ENCODE data around the gene VEZT. TPM values are rescaled to one million over a fixed set of nuclear protein-coding genes. Genes with fewer than 3 reads are reported as not detected.
"Not testable (repeated sequence)": the region's sequence is repeated elsewhere in the genome, so short reads cannot be mapped to it uniquely, and the experiment has no call there.

The VEZT gene
- polyA plus RNA-seq, 4 donors = 11.3 to 49.7 (median 18.1) TPM

DNA sequence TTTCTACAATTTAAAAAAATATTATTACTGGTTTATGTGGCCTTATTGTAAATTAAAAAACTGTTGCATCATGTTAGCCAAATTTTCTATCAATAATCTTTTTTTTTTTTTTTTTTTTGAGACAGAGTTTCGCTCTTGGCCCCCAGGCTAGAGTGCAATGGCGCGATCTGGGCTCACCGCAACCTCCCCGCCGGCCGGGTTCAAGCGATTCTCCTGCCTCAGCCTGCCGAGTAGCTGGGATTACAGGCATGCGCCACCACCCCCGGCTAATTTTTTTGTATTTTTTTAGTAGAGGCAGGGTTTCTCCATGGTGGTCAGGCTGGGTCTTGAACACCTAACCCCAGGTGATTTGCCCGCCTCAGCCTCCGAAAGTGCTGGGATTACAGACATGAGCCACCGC lies 16.6 kb downstream of the VEZT start:
- H3K27me3 ChIP-seq (ENCODE audit: control insufficient read depth in 3 of 3, insufficient read depth in 3 of 3, low read length in 3 of 3); H3K4me3 ChIP-seq (ENCODE audit: low read depth in 1 of 3, low read length in 3 of 3); DNase-seq; H3K9me3 ChIP-seq (ENCODE audit: control insufficient read depth in 2 of 2, insufficient read depth in 1 of 2, low read depth in 1 of 2, low read length in 1 of 2); H3K4me1 ChIP-seq (ENCODE audit: control insufficient read depth in 3 of 3, insufficient read depth in 2 of 3, low read depth in 1 of 3, low read length in 2 of 3); H3K27ac ChIP-seq (ENCODE audit: low read depth in 1 of 3, low read length in 2 of 3); FAIRE-seq: not testable (repeated sequence)
- WGBS, 3 donors = 97 to 98% (median 98%) methylated on average over 14 of the region's 14 CpGs
- peaks cover 0 to 11% (median 0%) of the 10 kb centered on the region in 3 donors for H3K36me3 ChIP-seq (ENCODE audit: control insufficient read depth in 3 of 3, insufficient read depth in 2 of 3, low read depth in 1 of 3, low read length in 3 of 3)

GRCh38 chr12:95235621-95236020 lies 18.0 kb downstream of the VEZT start:
- not testable (repeated sequence) for H3K27me3 ChIP-seq (ENCODE audit: control insufficient read depth in 3 of 3, insufficient read depth in 3 of 3, low read length in 3 of 3); H3K4me3 ChIP-seq (ENCODE audit: low read depth in 1 of 3, low read length in 3 of 3); FAIRE-seq; H3K27ac ChIP-seq (ENCODE audit: low read depth in 1 of 3, low read length in 2 of 3); H3K4me1 ChIP-seq (ENCODE audit: control insufficient read depth in 3 of 3, insufficient read depth in 2 of 3, low read depth in 1 of 3, low read length in 2 of 3); DNase-seq; H3K36me3 ChIP-seq (ENCODE audit: control insufficient read depth in 3 of 3, insufficient read depth in 2 of 3, low read depth in 1 of 3, low read length in 3 of 3); H3K9me3 ChIP-seq (ENCODE audit: control insufficient read depth in 2 of 2, insufficient read depth in 1 of 2, low read depth in 1 of 2, low read length in 1 of 2)
- 97 to 100% (median 97%) methylated on average over 10 to 31 of the region's 31 CpGs for WGBS, 3 donors

- WGBS, 3 donors = 65 to 90% (median 88%) methylated on average over 1 of the region's 1 CpG
- FAIRE-seq = no peak
Measured at GRCh38 chr12:95237315-95237714, 19.7 kb downstream of the VEZT start.

GRCh38 chr12:95238150-95238549 lies 20.5 kb downstream of the VEZT start:
- WGBS, 3 donors = 80 to 90% (median 83%) methylated on average over 1 of the region's 1 CpG
- DNase-seq = no peak
- H3K4me3 ChIP-seq (ENCODE audit: low read depth in 1 of 3, low read length in 3 of 3) = no peak overlapping the region

More at GRCh38 chr12:95237315-95237714, 19.7 kb downstream of the VEZT start:
- no peak for DNase-seq
- peaks cover 0 to 5% of the 10 kb centered on the region in 2 donors for H3K9me3 ChIP-seq (ENCODE audit: control insufficient read depth in 2 of 2, insufficient read depth in 1 of 2, low read depth in 1 of 2, low read length in 1 of 2)
- no peaks in the 10 kb centered on the region for H3K27me3 ChIP-seq (ENCODE audit: control insufficient read depth in 3 of 3, insufficient read depth in 3 of 3, low read length in 3 of 3)
- no peaks in the 10 kb centered on the region for H3K4me1 ChIP-seq (ENCODE audit: control insufficient read depth in 3 of 3, insufficient read depth in 2 of 3, low read depth in 1 of 3, low read length in 2 of 3)
- H3K27ac ChIP-seq (ENCODE audit: low read depth in 1 of 3, low read length in 2 of 3) = no peak overlapping the region
- H3K36me3 ChIP-seq (ENCODE audit: control insufficient read depth in 3 of 3, insufficient read depth in 2 of 3, low read depth in 1 of 3, low read length in 3 of 3) = peaks cover 0 to 10% (median 0%) of the 10 kb centered on the region in 3 donors
- no peak overlapping the region for H3K4me3 ChIP-seq (ENCODE audit: low read depth in 1 of 3, low read length in 3 of 3)

GRCh38 chr12:95239216-95239615 lies 21.6 kb downstream of the VEZT start:
- H3K36me3 ChIP-seq (ENCODE audit: control insufficient read depth in 3 of 3, insufficient read depth in 2 of 3, low read depth in 1 of 3, low read length in 3 of 3) = peaks cover 0 to 25% (median 0%) of the 10 kb centered on the region in 3 donors
- FAIRE-seq (no peak), DNase-seq (no peak)
- H3K27ac ChIP-seq (ENCODE audit: low read depth in 1 of 3, low read length in 2 of 3) = no peak overlapping the region
- H3K9me3 ChIP-seq (ENCODE audit: control insufficient read depth in 2 of 2, insufficient read depth in 1 of 2, low read depth in 1 of 2, low read length in 1 of 2) = peaks cover 0 to 15% of the 10 kb centered on the region in 2 donors
- H3K4me1 ChIP-seq (ENCODE audit: control insufficient read depth in 3 of 3, insufficient read depth in 2 of 3, low read depth in 1 of 3, low read length in 2 of 3) = no peaks in the 10 kb centered on the region
- H3K4me3 ChIP-seq (ENCODE audit: low read depth in 1 of 3, low read length in 3 of 3) = no peak overlapping the region
- H3K27me3 ChIP-seq (ENCODE audit: control insufficient read depth in 3 of 3, insufficient read depth in 3 of 3, low read length in 3 of 3) = no peaks in the 10 kb centered on the region

More at GRCh38 chr12:95238150-95238549, 20.5 kb downstream of the VEZT start:
- Histone ChIP-seq H3K36me3 (ENCODE audit: control insufficient read depth in 3 of 3, insufficient read depth in 2 of 3, low read depth in 1 of 3, low read length in 3 of 3) (peaks cover 0 to 18% (median 0%) of the 10 kb centered on the region in 3 donors), H3K27me3 (ENCODE audit: control insufficient read depth in 3 of 3, insufficient read depth in 3 of 3, low read length in 3 of 3) (no peaks in the 10 kb centered on the region), H3K27ac (ENCODE audit: low read depth in 1 of 3, low read length in 2 of 3) (no peak overlapping the region), H3K9me3 (ENCODE audit: control insufficient read depth in 2 of 2, insufficient read depth in 1 of 2, low read depth in 1 of 2, low read length in 1 of 2) (peaks cover 0 to 7% of the 10 kb centered on the region in 2 donors), H3K4me1 (ENCODE audit: control insufficient read depth in 3 of 3, insufficient read depth in 2 of 3, low read depth in 1 of 3, low read length in 2 of 3) (no peaks in the 10 kb centered on the region)
- no peak for FAIRE-seq

- not testable (repeated sequence) for H3K4me3 ChIP-seq (ENCODE audit: low read depth in 1 of 3, low read length in 3 of 3); H3K27ac ChIP-seq (ENCODE audit: low read depth in 1 of 3, low read length in 2 of 3); H3K4me1 ChIP-seq (ENCODE audit: control insufficient read depth in 3 of 3, insufficient read depth in 2 of 3, low read depth in 1 of 3, low read length in 2 of 3); FAIRE-seq; DNase-seq; H3K27me3 ChIP-seq (ENCODE audit: control insufficient read depth in 3 of 3, insufficient read depth in 3 of 3, low read length in 3 of 3)
- WGBS, 3 donors = 80 to 94% (median 93%) methylated on average over 2 of the region's 2 CpGs
- Histone ChIP-seq H3K36me3 (ENCODE audit: control insufficient read depth in 3 of 3, insufficient read depth in 2 of 3, low read depth in 1 of 3, low read length in 3 of 3) (peaks cover 0 to 22% (median 0%) of the 10 kb centered on the region in 3 donors), H3K9me3 (ENCODE audit: control insufficient read depth in 2 of 2, insufficient read depth in 1 of 2, low read depth in 1 of 2, low read length in 1 of 2) (peaks cover 0 to 15% of the 10 kb centered on the region in 2 donors)
Measured at GRCh38 chr12:95239835-95240234, 22.2 kb downstream of the VEZT start.

GRCh38 chr12:95240556-95240955 lies 22.9 kb downstream of the VEZT start:
- no peak for FAIRE-seq

GRCh38 chr12:95241138-95241537 lies 23.5 kb downstream of the VEZT start:
- not testable (repeated sequence) for H3K27ac ChIP-seq (ENCODE audit: low read depth in 1 of 3, low read length in 2 of 3); DNase-seq; FAIRE-seq; H3K4me3 ChIP-seq (ENCODE audit: low read depth in 1 of 3, low read length in 3 of 3); H3K27me3 ChIP-seq (ENCODE audit: control insufficient read depth in 3 of 3, insufficient read depth in 3 of 3, low read length in 3 of 3); H3K4me1 ChIP-seq (ENCODE audit: control insufficient read depth in 3 of 3, insufficient read depth in 2 of 3, low read depth in 1 of 3, low read length in 2 of 3)
- peaks cover 0 to 26% (median 0%) of the 10 kb centered on the region in 3 donors for H3K36me3 ChIP-seq (ENCODE audit: control insufficient read depth in 3 of 3, insufficient read depth in 2 of 3, low read depth in 1 of 3, low read length in 3 of 3)
- peaks cover 0 to 15% of the 10 kb centered on the region in 2 donors for H3K9me3 ChIP-seq (ENCODE audit: control insufficient read depth in 2 of 2, insufficient read depth in 1 of 2, low read depth in 1 of 2, low read length in 1 of 2)
- WGBS, 3 donors = 82 to 90% (median 89%) methylated on average over 6 of the region's 6 CpGs

More at GRCh38 chr12:95240556-95240955, 22.9 kb downstream of the VEZT start:
- Histone ChIP-seq H3K36me3 (ENCODE audit: control insufficient read depth in 3 of 3, insufficient read depth in 2 of 3, low read depth in 1 of 3, low read length in 3 of 3) (peaks cover 0 to 23% (median 0%) of the 10 kb centered on the region in 3 donors), H3K4me1 (ENCODE audit: control insufficient read depth in 3 of 3, insufficient read depth in 2 of 3, low read depth in 1 of 3, low read length in 2 of 3) (no peaks in the 10 kb centered on the region), H3K9me3 (ENCODE audit: control insufficient read depth in 2 of 2, insufficient read depth in 1 of 2, low read depth in 1 of 2, low read length in 1 of 2) (peaks cover 0 to 15% of the 10 kb centered on the region in 2 donors), H3K27ac (ENCODE audit: low read depth in 1 of 3, low read length in 2 of 3) (no peak overlapping the region), H3K27me3 (ENCODE audit: control insufficient read depth in 3 of 3, insufficient read depth in 3 of 3, low read length in 3 of 3) (no peaks in the 10 kb centered on the region), H3K4me3 (ENCODE audit: low read depth in 1 of 3, low read length in 3 of 3) (no peak overlapping the region)
- no peak for DNase-seq
- 75 to 91% (median 80%) methylated on average over 2 of the region's 2 CpGs for WGBS, 3 donors

Data from small intestine (tissue), 7 donors.